HFFc6 (cell line): ENCODE results near the gene SLIT1. TPM values are rescaled to one million over a fixed set of nuclear protein-coding genes. Genes with fewer than 3 reads are reported as not detected.

Experiments
- DNase-seq: peaks from one replicate; pipeline ENCODE4 v3.0.0-alpha.2; 2018
- H3K27ac Mint-ChIP-seq: 2 replicates; pipeline ENCODE4 v1.8.0; 2020; ENCODE audit warnings: mild to moderate bottlenecking, mixed read lengths
- H3K27me3 Mint-ChIP-seq: 2 replicates; pipeline ENCODE4 v1.8.0; 2021; ENCODE audit warnings: mild to moderate bottlenecking, moderate library complexity, mixed read lengths; ENCODE audit not compliant: insufficient read depth
- H3K36me3 Mint-ChIP-seq: 2 replicates; pipeline ENCODE4 v1.8.0; 2021; ENCODE audit warnings: low read depth, mixed read lengths
- H3K4me1 Mint-ChIP-seq: 2 replicates; pipeline ENCODE4 v1.8.0; 2020; ENCODE audit warnings: low read depth, mixed read lengths
- H3K4me3 Mint-ChIP-seq: 2 replicates; pipeline ENCODE4 v1.8.0; 2020; ENCODE audit warnings: mild to moderate bottlenecking, moderate library complexity, mixed read lengths
- H3K9me3 Mint-ChIP-seq: 2 replicates; pipeline ENCODE4 v1.8.0; 2020; ENCODE audit warnings: mild to moderate bottlenecking, mixed read lengths
- total RNA-seq, 6 experiments: library from RNA; stranded (reverse); fragmentation: NEBNext Ultra II Directional; extraction: Animal tissue kit (Norgen Biotek cat#: 25700); gene quantifications; 2 replicates in 1 of 6; 3 replicates in 5 of 6; pipeline ENCODE4 v1.2.3, GENCODE V29; 2021
- TF ChIP-seq, protein P1 (sequence below): fragments of 200-600 bp; sonication (generic); IDR thresholded peaks from 2 replicates; pipeline ENCODE4 v1.5.0; 2021; ENCODE audit warnings: antibody characterized with exemption, mild to moderate bottlenecking

Gene SLIT1
- total RNA-seq, 6 experiments from 2014 or later: 0.05 TPM; not detected in 5

DNA sequence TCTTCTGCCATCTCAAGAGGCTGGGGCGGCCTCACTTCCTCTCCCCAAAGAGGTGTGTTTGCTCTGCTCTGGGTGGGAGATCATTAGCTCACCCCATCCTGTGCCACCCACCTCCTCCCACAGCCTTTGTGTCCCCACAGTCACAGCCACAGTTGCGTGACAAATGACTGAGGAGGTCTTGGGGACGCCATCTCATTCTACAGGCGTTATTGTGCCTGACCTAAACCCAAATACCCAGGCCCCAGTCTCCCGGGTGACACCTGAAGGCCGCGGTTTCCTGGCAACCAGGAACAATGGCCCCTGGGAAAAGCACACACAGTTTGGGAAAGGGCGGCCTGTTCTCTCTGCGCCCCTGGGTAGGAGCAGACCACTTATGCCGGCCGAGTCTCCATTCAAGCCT lies 51.6 kb downstream of the SLIT1 start:
- Mint-ChIP-seq H3K36me3 (no peaks in the 10 kb centered on the region), H3K9me3 (no peaks in the 10 kb centered on the region), H3K27me3 (peaks cover 55% of the 10 kb centered on the region), H3K4me3 (no peak overlapping the region), H3K4me1 (no peaks in the 10 kb centered on the region), H3K27ac (no peak overlapping the region)
- TF ChIP-seq, protein P1, sequence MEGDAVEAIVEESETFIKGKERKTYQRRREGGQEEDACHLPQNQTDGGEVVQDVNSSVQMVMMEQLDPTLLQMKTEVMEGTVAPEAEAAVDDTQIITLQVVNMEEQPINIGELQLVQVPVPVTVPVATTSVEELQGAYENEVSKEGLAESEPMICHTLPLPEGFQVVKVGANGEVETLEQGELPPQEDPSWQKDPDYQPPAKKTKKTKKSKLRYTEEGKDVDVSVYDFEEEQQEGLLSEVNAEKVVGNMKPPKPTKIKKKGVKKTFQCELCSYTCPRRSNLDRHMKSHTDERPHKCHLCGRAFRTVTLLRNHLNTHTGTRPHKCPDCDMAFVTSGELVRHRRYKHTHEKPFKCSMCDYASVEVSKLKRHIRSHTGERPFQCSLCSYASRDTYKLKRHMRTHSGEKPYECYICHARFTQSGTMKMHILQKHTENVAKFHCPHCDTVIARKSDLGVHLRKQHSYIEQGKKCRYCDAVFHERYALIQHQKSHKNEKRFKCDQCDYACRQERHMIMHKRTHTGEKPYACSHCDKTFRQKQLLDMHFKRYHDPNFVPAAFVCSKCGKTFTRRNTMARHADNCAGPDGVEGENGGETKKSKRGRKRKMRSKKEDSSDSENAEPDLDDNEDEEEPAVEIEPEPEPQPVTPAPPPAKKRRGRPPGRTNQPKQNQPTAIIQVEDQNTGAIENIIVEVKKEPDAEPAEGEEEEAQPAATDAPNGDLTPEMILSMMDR: no peak
- no peak for DNase-seq

DNA sequence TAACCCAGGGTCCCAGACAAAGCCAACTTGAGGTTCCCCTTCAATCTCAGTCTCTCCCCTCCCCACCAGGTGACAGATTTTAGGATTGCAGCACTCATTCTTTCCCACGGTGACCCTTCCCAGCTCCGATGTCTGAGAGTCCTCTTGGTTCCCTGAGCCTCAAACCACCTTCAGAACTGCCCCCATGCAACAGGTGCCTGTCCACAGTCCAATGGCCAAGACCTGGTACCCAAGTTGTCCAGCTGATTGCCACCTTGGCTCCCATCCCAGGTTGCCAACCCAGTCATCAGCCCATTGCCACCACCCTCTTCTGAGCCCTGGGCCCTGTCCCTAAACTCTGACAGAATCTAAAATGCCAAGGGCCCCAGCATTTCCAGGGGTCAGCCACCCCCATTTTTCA lies 53.5 kb downstream of the SLIT1 start:
- no peak for DNase-seq
- H3K9me3 Mint-ChIP-seq: no peaks in the 10 kb centered on the region
- TF ChIP-seq, protein P1: no peak
- H3K4me1 Mint-ChIP-seq: no peaks in the 10 kb centered on the region
- H3K27ac Mint-ChIP-seq: no peak overlapping the region
- H3K27me3 Mint-ChIP-seq: peaks cover 46% of the 10 kb centered on the region
- H3K4me3 Mint-ChIP-seq: no peak overlapping the region
- H3K36me3 Mint-ChIP-seq: no peaks in the 10 kb centered on the region

DNA sequence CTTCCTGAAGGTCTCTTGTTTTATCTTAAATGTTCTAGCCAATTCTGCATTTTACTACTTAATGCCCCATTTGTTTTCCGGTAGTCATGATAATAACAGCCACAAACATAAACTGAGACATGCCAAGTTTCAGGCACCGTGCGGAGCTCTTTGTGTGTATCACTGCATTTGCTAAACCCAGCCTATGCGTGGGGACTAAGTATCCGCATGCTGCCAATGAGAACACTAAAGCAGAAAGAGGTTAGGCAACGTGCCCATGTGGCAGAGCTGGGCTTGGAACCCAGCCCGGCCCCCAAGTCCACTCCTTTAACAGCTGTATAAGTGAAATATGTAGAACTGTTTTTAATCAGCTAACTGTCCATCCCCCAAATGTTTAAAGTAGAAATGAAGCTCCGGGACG lies 54.1 kb downstream of the SLIT1 start:
- no peak overlapping the region for H3K4me3 Mint-ChIP-seq
- no peaks in the 10 kb centered on the region for H3K4me1 Mint-ChIP-seq
- no peak overlapping the region for H3K27ac Mint-ChIP-seq
- DNase-seq: no peak
- TF ChIP-seq, protein P1: no peak
- no peaks in the 10 kb centered on the region for H3K9me3 Mint-ChIP-seq
- no peaks in the 10 kb centered on the region for H3K36me3 Mint-ChIP-seq
- peaks cover 49% of the 10 kb centered on the region for H3K27me3 Mint-ChIP-seq

DNA sequence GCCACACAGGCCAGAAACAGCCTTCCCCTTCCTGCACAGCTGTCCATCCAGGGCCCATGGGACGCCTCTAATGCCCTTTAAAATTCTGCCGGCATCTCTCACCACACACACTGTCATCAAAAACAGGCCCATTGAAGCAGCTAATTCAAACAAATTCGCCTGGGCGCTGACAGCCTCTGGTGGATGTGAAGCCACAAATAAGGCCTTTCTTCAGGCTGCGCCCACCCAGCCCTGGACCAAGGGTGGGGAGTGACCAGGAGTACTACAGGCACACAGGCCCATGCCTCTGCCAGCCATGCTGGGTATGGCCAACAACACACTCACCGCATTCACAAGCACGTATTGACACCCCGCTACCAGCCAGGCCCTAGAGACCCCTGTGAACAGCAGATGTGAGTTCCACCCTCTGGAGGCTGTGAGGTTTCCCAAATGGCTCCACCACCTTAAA lies 54.6 kb downstream of the SLIT1 start:
- Mint-ChIP-seq H3K27ac (no peak overlapping the region), H3K27me3 (peaks cover 53% of the 10 kb centered on the region), H3K36me3 (no peaks in the 10 kb centered on the region), H3K4me3 (no peak overlapping the region), H3K9me3 (no peaks in the 10 kb centered on the region), H3K4me1 (no peaks in the 10 kb centered on the region)
- TF ChIP-seq, protein P1: no peak
- no peak for DNase-seq

DNA sequence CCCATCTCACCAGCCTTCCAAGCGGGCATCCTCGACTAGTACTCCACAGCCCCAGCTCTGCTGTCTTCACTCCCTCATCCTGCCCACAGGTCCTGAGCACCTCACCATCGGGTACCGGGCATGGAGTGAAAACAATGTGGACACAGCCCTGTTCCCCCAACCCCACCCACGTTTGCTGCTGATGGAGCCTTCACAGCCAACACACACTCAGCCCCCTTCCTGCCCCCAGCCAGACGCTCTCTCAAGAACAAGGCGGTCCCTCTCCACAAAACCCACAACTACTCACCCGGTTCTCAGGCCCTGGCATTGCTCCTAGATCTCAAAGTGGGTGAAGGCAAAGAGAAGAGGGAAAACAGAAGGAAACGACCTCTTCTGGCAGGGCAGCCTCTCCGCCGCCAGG lies 56.1 kb downstream of the SLIT1 start:
- H3K27ac Mint-ChIP-seq: no peak overlapping the region
- H3K4me3 Mint-ChIP-seq: no peak overlapping the region
- H3K9me3 Mint-ChIP-seq: no peaks in the 10 kb centered on the region
- TF ChIP-seq, protein P1: no peak
- DNase-seq: no peak
- H3K36me3 Mint-ChIP-seq: no peaks in the 10 kb centered on the region
- H3K4me1 Mint-ChIP-seq: no peaks in the 10 kb centered on the region
- peaks cover 46% of the 10 kb centered on the region for H3K27me3 Mint-ChIP-seq

DNA sequence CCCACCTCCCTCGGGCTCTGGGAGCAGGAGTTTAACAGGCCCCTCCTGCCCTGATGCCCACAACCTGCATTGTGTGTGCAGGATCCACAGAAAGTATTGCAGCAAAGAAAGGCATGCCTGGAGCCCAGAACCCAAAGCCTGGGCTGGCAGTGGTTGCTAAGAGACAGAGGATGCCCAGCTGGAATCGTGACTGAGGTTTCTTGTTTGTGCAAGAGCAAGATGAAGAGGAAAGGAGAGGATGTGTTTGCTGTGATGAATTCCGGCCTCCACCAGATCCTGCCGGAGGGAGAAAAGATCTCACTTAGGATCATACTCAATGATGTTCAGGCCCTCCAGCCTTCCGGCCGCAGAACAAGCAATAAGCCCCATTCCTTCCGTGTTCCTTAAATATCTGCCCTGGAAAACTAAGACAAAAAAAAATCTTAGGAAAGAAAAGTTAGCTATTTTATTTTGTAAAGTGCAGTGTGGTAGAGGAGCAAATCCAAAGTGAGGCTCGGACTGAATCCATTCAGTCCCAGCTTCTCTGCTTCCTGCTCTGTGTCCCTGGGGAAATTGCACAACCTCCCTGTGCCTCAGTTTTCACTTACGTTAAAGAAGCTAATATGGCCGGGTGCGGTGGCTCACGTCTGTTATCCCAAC lies 57.1 kb downstream of the SLIT1 start:
- Mint-ChIP-seq H3K27me3 (peaks cover 46% of the 10 kb centered on the region), H3K9me3 (no peaks in the 10 kb centered on the region), H3K4me3 (no peak overlapping the region), H3K27ac (no peak overlapping the region), H3K36me3 (no peaks in the 10 kb centered on the region), H3K4me1 (no peaks in the 10 kb centered on the region)
- TF ChIP-seq, protein P1: no peak
- DNase-seq: no peak
